ENCODE data around the gene CAVIN3. TPM values are rescaled to one million over a fixed set of nuclear protein-coding genes. Genes with fewer than 3 reads are reported as not detected.
"Not testable (repeated sequence)": the region's sequence is repeated elsewhere in the genome, so short reads cannot be mapped to it uniquely, and the experiment has no call there.

Gene CAVIN3
- total RNA-seq, 2 experiments from 2014 or later: 1.9 to 2.7 TPM

- no peaks in the 10 kb centered on the region for H3K4me1 Mint-ChIP-seq
- peaks cover 14% of the 10 kb centered on the region for H3K27me3 Mint-ChIP-seq
- no peak overlapping the region for H3K4me3 Mint-ChIP-seq
- H3K27ac Mint-ChIP-seq: no peak overlapping the region
- POLR2A ChIA-PET: no interaction called here
- no peak for DNase-seq
- no peaks in the 10 kb centered on the region for H3K36me3 Mint-ChIP-seq (ENCODE audit: low read depth)
- no peaks in the 10 kb centered on the region for H3K9me3 Mint-ChIP-seq
- CTCF ChIA-PET: interaction anchor here (0.7 to 3.1 kb wide), 4 partner anchors 20 to 65 kb away, joined by 3 to 7 read pairs (median 6); no protein-coding TSS in a partner anchor
Measured at GRCh38 chr11:6297831-6298230, 22.5 kb downstream of the CAVIN3 start.

- Mint-ChIP-seq H3K27me3 (peaks cover 61% of the 10 kb centered on the region), H3K27ac (no peak overlapping the region), H3K4me1 (no peaks in the 10 kb centered on the region), H3K4me3 (no peak overlapping the region), H3K36me3 (ENCODE audit: low read depth) (no peaks in the 10 kb centered on the region), H3K9me3 (no peaks in the 10 kb centered on the region)
- no peak for DNase-seq
- POLR2A ChIA-PET: no interaction called here
- CTCF ChIA-PET: interaction anchor here (1.3 kb wide), 1 partner anchor 68 kb away, joined by 3 read pairs; no protein-coding TSS in a partner anchor
Measured at GRCh38 chr11:6285019-6285418, 35.3 kb downstream of the CAVIN3 start.

- CTCF ChIA-PET: no interaction called here
- no peak overlapping the region for H3K27ac Mint-ChIP-seq
- DNase-seq: no peak
- H3K27me3 Mint-ChIP-seq: peaks cover 57% of the 10 kb centered on the region
- H3K4me1 Mint-ChIP-seq: no peaks in the 10 kb centered on the region
- no peaks in the 10 kb centered on the region for H3K36me3 Mint-ChIP-seq (ENCODE audit: low read depth)
- no peaks in the 10 kb centered on the region for H3K9me3 Mint-ChIP-seq
- H3K4me3 Mint-ChIP-seq: no peak overlapping the region
- POLR2A ChIA-PET: no interaction called here
Measured at GRCh38 chr11:6284250-6284649, 36.1 kb downstream of the CAVIN3 start.

- ChIA-PET CTCF (interaction anchor here (1.1 kb wide), 1 partner anchor 31 kb away, joined by 3 read pairs; no protein-coding TSS in a partner anchor), POLR2A (no interaction called here)
- H3K36me3 Mint-ChIP-seq (ENCODE audit: low read depth): no peaks in the 10 kb centered on the region
- DNase-seq: no peak
- H3K9me3 Mint-ChIP-seq: no peaks in the 10 kb centered on the region
- H3K27ac Mint-ChIP-seq: no peak overlapping the region
- no peak overlapping the region for H3K4me3 Mint-ChIP-seq
- no peaks in the 10 kb centered on the region for H3K4me1 Mint-ChIP-seq
- peaks cover 58% of the 10 kb centered on the region for H3K27me3 Mint-ChIP-seq
Measured at GRCh38 chr11:6283453-6284023, 36.8 kb downstream of the CAVIN3 start.

- DNase-seq; H3K36me3 Mint-ChIP-seq (ENCODE audit: low read depth); POLR2A ChIA-PET; H3K27ac Mint-ChIP-seq; H3K4me1 Mint-ChIP-seq; H3K4me3 Mint-ChIP-seq; CTCF ChIA-PET; H3K9me3 Mint-ChIP-seq: not testable (repeated sequence)
- H3K27me3 Mint-ChIP-seq: peaks cover 63% of the 10 kb centered on the region
Measured at GRCh38 chr11:6280809-6281208, 39.5 kb downstream of the CAVIN3 start.

GRCh38 chr11:6273188-6273587, 47.1 kb downstream of the CAVIN3 start:
- peaks cover 7% of the 10 kb centered on the region for H3K4me1 Mint-ChIP-seq
- H3K27ac Mint-ChIP-seq: no peak overlapping the region
- H3K9me3 Mint-ChIP-seq: no peaks in the 10 kb centered on the region
- no peak overlapping the region for H3K4me3 Mint-ChIP-seq
- no peaks in the 10 kb centered on the region for H3K36me3 Mint-ChIP-seq (ENCODE audit: low read depth)
- peaks cover 47% of the 10 kb centered on the region for H3K27me3 Mint-ChIP-seq
- DNase-seq: no peak
- ChIA-PET POLR2A (no interaction called here), CTCF (interaction anchor here (1.0 to 1.2 kb wide), 2 partner anchors 90 to 122 kb away, joined by 3 to 7 read pairs; no protein-coding TSS in a partner anchor)

- no peak overlapping the region for H3K27ac Mint-ChIP-seq
- no peak for DNase-seq
- POLR2A ChIA-PET: no interaction called here
Measured at GRCh38 chr11:6271598-6271997, 48.7 kb downstream of the CAVIN3 start.

GRCh38 chr11:6270584-6271246, 49.6 kb downstream of the CAVIN3 start:
- Mint-ChIP-seq H3K27me3 (peaks cover 34% of the 10 kb centered on the region), H3K4me1 (peaks cover 7% of the 10 kb centered on the region), H3K4me3 (no peak overlapping the region), H3K27ac (no peak overlapping the region), H3K36me3 (ENCODE audit: low read depth) (no peaks in the 10 kb centered on the region), H3K9me3 (no peaks in the 10 kb centered on the region)
- DNase-seq: no peak
- ChIA-PET CTCF (interaction anchor here (1.7 kb wide), 1 partner anchor 19 kb away, joined by 5 read pairs; no protein-coding TSS in a partner anchor), POLR2A (no interaction called here)

More at GRCh38 chr11:6271598-6271997, 48.7 kb downstream of the CAVIN3 start:
- Mint-ChIP-seq H3K27me3 (peaks cover 36% of the 10 kb centered on the region), H3K4me1 (peaks cover 7% of the 10 kb centered on the region), H3K36me3 (ENCODE audit: low read depth) (no peaks in the 10 kb centered on the region), H3K9me3 (no peaks in the 10 kb centered on the region), H3K4me3 (no peak overlapping the region)
- CTCF ChIA-PET: no interaction called here

- peaks cover 32% of the 10 kb centered on the region for H3K27me3 Mint-ChIP-seq
- no peak for DNase-seq
Measured at GRCh38 chr11:6269994-6270393, 50.3 kb downstream of the CAVIN3 start.

More at GRCh38 chr11:6269994-6270393, 50.3 kb downstream of the CAVIN3 start:
- Mint-ChIP-seq H3K36me3 (ENCODE audit: low read depth) (no peaks in the 10 kb centered on the region), H3K27ac (no peak overlapping the region), H3K4me3 (no peak overlapping the region), H3K4me1 (peaks cover 7% of the 10 kb centered on the region), H3K9me3 (no peaks in the 10 kb centered on the region)
- POLR2A ChIA-PET: no interaction called here
- CTCF ChIA-PET: interaction anchor here (1.7 kb wide), 1 partner anchor 18 kb away, joined by 5 read pairs; no protein-coding TSS in a partner anchor

Other genes with a start within 250 kb of the CAVIN3 start
- not detected for gene OR56B4, start 212.8 kb downstream of the CAVIN3 start, total RNA-seq
- gene OR52B2, start 150.2 kb downstream of the CAVIN3 start, total RNA-seq: not detected
- gene OR52W1, start 121.3 kb downstream of the CAVIN3 start, total RNA-seq: not detected
- gene C11orf42, start 114.9 kb downstream of the CAVIN3 start, total RNA-seq: not detected
- gene FHIP1B, start 85.9 kb downstream of the CAVIN3 start, total RNA-seq: 10 to 100 TPM; 22.2 to 24.5 TPM
- under 1 TPM in 1 of 2 experiments, not detected in 1; 0.17 TPM for gene CNGA4, start 81.4 kb downstream of the CAVIN3 start, total RNA-seq
- gene CCKBR, start 60.7 kb downstream of the CAVIN3 start, total RNA-seq: not detected
- 10 to 100 TPM; 46.1 to 53.6 TPM for gene SMPD1, start 70.0 kb upstream of the CAVIN3 start, total RNA-seq
- gene APBB1, start 98.6 kb upstream of the CAVIN3 start, total RNA-seq: 10 to 100 TPM; 58.2 to 61.3 TPM
- under 1 TPM in 1 of 2 experiments, not detected in 1; 0.35 TPM for gene HPX, start 120.5 kb upstream of the CAVIN3 start, total RNA-seq
- 1 to 10 TPM; 6.8 to 8.4 TPM for gene TRIM3, start 153.4 kb upstream of the CAVIN3 start, total RNA-seq
- gene ARFIP2, start 160.8 kb upstream of the CAVIN3 start, total RNA-seq: 10 to 100 TPM; 39.0 to 40.6 TPM
- gene TIMM10B, start 161.0 kb upstream of the CAVIN3 start, total RNA-seq: 10 to 100 TPM; 25.6 to 27.0 TPM
- 10 to 100 TPM; 15.8 to 18.0 TPM for gene DNHD1, start 176.8 kb upstream of the CAVIN3 start, total RNA-seq